ENCODE results near the gene SERP2.

The SERP2 gene

GRCh38 chr13:44398606-44399005, 25.0 kb downstream of the SERP2 start:
- no peak overlapping the region for H3K4me3 ChIP-seq (replicated peaks; ENCODE audit: low read depth, low read length)
- DNase-seq (ENCODE audit: extremely low read depth, low read depth), result no peak
- no peak for TF ChIP-seq CTCF (IDR thresholded peaks at IDR 0.05; ENCODE audit: low read depth, low read length, missing control alignments)

GRCh38 chr13:44399074-44399473, 25.4 kb downstream of the SERP2 start:
- TF ChIP-seq CTCF (IDR thresholded peaks at IDR 0.05; ENCODE audit: low read depth, low read length, missing control alignments), result no peak
- no peak overlapping the region for H3K4me3 ChIP-seq (replicated peaks; ENCODE audit: low read depth, low read length)
- DNase-seq (ENCODE audit: extremely low read depth, low read depth), result no peak

- no peak for DNase-seq (ENCODE audit: extremely low read depth, low read depth)
- H3K4me3 ChIP-seq (replicated peaks; ENCODE audit: low read depth, low read length), result no peak overlapping the region
- TF ChIP-seq CTCF (IDR thresholded peaks at IDR 0.05; ENCODE audit: low read depth, low read length, missing control alignments), result no peak
Measured at GRCh38 chr13:44400736-44401135, 27.1 kb downstream of the SERP2 start.

DNA sequence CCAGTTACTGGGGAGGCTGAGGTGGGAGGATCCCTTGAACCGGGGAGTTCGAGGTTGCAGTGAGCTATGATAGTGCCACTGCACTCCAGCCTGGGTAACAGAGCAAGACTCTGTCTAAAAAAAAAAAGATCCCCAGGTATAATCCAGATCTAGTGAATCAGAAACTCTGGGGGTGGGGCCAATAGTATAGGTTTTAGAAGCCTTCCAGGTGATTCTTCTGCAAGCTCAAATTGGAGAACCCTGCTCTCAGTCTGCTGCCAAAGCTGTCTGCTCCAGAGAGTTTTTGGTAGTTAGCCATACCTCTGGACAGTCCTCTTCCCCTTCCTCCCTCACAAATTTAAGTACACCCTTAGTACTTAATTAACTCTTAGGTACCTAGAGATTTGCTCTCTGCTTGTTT, 28.0 kb downstream of the SERP2 start:
- DNase-seq (ENCODE audit: extremely low read depth, low read depth), result no peak
- TF ChIP-seq CTCF (IDR thresholded peaks at IDR 0.05; ENCODE audit: low read depth, low read length, missing control alignments), result no peak
- H3K4me3 ChIP-seq (replicated peaks; ENCODE audit: low read depth, low read length), result no peak overlapping the region

- DNase-seq (ENCODE audit: extremely low read depth, low read depth), result no peak
- no peak for TF ChIP-seq CTCF (IDR thresholded peaks at IDR 0.05; ENCODE audit: low read depth, low read length, missing control alignments)
- H3K4me3 ChIP-seq (replicated peaks; ENCODE audit: low read depth, low read length), result no peak overlapping the region
Measured at GRCh38 chr13:44402899-44403445, 29.3 kb downstream of the SERP2 start.

DNA sequence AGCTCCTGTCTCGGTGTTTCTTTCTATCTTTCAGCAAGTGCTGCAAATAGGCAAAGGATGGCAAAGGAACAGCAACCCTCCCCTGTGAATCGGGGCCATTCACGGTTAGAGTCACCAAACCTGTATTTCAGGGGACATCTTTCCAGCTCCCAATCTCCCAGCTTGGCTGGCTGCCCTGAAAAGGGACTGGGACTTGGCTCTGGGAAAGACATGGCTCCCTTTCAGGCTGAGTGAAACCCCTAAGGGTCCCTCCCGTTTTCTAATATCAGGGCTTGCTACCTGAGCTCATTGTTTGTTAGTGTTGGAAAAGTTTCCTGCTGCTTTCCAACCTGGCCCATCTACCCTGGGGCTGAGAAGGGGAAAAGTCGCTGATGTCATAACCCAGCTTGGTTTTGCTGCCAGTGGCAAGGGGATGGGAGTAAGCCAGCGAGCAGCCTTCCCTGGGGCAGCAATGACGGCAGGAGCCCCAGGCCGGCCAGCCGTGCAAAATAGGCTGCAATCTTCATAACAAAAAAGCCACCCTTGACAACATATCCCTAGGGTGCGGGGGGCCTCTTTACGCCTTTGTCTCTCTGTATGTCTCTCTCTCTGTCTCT, 29.9 kb downstream of the SERP2 start:
- no peak for TF ChIP-seq CTCF (IDR thresholded peaks at IDR 0.05; ENCODE audit: low read depth, low read length, missing control alignments)
- no peak overlapping the region for H3K4me3 ChIP-seq (replicated peaks; ENCODE audit: low read depth, low read length)
- no peak for DNase-seq (ENCODE audit: extremely low read depth, low read depth)

Measured in HFF-Myc (cell line).